ENCODE results near the gene TMEM270. TPM values are rescaled to one million over a fixed set of nuclear protein-coding genes. Genes with fewer than 3 reads are reported as not detected.

TMEM270 gene
- polyA plus RNA-seq, 2 of the 4 experiments (the other 2 are of a cell fraction): not detected

DNA sequence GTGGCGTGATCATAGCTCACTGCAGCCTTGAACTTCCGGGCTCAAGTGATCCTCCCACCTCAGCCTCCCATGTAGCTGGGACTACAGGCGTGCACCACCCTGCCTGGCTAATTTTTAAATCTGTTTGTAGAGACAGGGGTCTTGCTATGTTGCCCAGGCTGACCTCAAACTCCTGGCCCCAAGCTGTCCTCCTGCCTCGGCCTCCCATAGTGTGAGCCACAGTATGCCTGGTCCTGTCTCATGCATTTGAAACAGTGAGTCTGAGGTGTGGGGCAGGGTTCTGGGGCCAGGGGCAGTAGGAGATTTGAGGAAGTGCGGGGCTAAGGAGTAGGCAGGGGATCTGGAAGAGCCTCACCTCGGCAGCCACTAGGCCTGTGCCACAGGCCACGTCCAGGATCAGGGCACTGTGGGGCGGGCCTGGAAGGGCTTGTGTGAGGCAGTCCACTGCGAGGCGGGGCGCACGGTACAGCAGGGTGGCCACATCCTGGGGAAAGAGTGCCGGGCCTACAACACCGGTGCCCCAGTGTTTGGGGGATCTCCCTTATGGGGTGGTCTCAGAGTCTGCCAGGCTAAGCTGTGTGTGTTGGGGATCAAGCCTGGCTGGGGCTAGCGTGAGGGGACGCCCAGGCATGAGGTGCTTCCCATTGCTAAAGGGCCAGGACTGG lies 20.1 kb upstream of the TMEM270 start:
- POLR2A ChIA-PET: interaction anchor here (0.6 to 2.3 kb wide), 3 partner anchors 8 to 235 kb away, joined by 3 to 25 read pairs (median 21); partner anchors contain the start of gene CLDN4
- H3K4me2 ChIP-seq: peak overlapping the region; percentile 81
- DNase-seq (ENCODE audit: low read depth in 1 of 2, low spot score in 1 of 2) (no peak), FAIRE-seq (no peak), ATAC-seq (no peak)
- no peak overlapping the region for H3K4me3 ChIP-seq
- TF ChIP-seq SMC3 (IDR thresholded peaks at IDR 0.05): no peak
- no peak for TF ChIP-seq POLR2AphosphoS2 (conservative IDR thresholded peaks at IDR 0.05; ENCODE audit: low read length)
- no peak for TF ChIP-seq CEBPB (IDR thresholded peaks at IDR 0.05)
- TF ChIP-seq RFX5 (IDR thresholded peaks at IDR 0.05): no peak
- TF ChIP-seq, protein P1, sequence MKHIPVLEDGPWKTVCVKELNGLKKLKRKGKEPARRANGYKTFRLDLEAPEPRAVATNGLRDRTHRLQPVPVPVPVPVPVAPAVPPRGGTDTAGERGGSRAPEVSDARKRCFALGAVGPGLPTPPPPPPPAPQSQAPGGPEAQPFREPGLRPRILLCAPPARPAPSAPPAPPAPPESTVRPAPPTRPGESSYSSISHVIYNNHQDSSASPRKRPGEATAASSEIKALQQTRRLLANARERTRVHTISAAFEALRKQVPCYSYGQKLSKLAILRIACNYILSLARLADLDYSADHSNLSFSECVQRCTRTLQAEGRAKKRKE (CRISPR knock-in tag; IDR thresholded peaks at IDR 0.05; ENCODE audit: low read depth): no peak
- no peak for TF ChIP-seq EHF (CRISPR knock-in tag; IDR thresholded peaks at IDR 0.05)
- no peak for TF ChIP-seq JUNB (IDR thresholded peaks at IDR 0.05)
- no peak for TF ChIP-seq POLR2A (IDR thresholded peaks at IDR 0.05; ENCODE audit: low read length)
- no peak for TF ChIP-seq JUN (IDR thresholded peaks at IDR 0.05)
- no peak for TF ChIP-seq EP300 (IDR thresholded peaks at IDR 0.05)
- TF ChIP-seq, protein P2, sequence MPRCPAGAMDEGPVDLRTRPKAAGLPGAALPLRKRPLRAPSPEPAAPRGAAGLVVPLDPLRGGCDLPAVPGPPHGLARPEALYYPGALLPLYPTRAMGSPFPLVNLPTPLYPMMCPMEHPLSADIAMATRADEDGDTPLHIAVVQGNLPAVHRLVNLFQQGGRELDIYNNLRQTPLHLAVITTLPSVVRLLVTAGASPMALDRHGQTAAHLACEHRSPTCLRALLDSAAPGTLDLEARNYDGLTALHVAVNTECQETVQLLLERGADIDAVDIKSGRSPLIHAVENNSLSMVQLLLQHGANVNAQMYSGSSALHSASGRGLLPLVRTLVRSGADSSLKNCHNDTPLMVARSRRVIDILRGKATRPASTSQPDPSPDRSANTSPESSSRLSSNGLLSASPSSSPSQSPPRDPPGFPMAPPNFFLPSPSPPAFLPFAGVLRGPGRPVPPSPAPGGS (IDR thresholded peaks at IDR 0.05): no peak
- no peak for TF ChIP-seq ZC3H11A (IDR thresholded peaks at IDR 0.05)
- TF ChIP-seq ELK1 (IDR thresholded peaks at IDR 0.05; ENCODE audit: low read depth, low read length): no peak
- 93% methylated on average over 16 of the region's 16 CpGs for WGBS (ENCODE audit: missing lambda C conversion rate)
- H3K4me1 ChIP-seq: peaks cover 8% of the 10 kb centered on the region; the same call in 1 of the 3 replicates
- H3K9me3 ChIP-seq: no peaks in the 10 kb centered on the region
- peak overlapping the region in 1 of 2 experiments; percentile 92; a peak in 3 of 6 replicates for H3K27ac ChIP-seq
- CTCF ChIA-PET: interaction anchor here (0.6 to 2.6 kb wide), 7 partner anchors 14 to 106 kb away, joined by 3 to 9 read pairs (median 5); no protein-coding TSS in a partner anchor

DNA sequence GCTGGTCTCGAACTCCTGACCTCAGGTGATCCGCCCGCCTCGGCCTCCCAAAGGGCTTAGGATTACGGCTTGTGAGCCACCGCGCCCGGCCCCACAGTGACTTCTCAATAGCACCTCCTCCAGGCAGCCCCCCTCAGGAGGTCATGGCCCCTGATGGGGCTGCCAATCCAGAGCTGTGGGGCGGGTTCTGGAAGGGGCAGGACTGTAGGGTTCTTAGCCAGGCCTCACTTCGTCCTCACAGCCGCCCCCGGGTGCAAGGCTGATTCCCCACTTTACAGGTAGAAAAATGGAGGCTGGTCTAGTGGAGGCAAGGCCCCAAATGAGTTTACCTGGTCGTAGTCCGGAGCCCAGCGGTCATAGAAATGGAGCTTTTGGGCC lies 19.3 kb upstream of the TMEM270 start:
- DNase-seq (ENCODE audit: low read depth in 1 of 2, low spot score in 1 of 2) (peak; percentile 44 to 69), FAIRE-seq (no peak), ATAC-seq (peak; percentile 45 to 71)
- Histone ChIP-seq H3K9me3 (no peaks in the 10 kb centered on the region), H3K4me1 (peaks cover 8% of the 10 kb centered on the region; the same call in 1 of the 3 replicates), H3K27ac (peak overlapping the region; percentile 87 to 92), H3K4me2 (peak overlapping the region; percentile 81), H3K4me3 (peak overlapping the region; percentile 76)
- WGBS (ENCODE audit: missing lambda C conversion rate): 37% methylated on average over 11 of the region's 15 CpGs
- TF ChIP-seq, protein P1 (CRISPR knock-in tag; IDR thresholded peaks at IDR 0.05; ENCODE audit: low read depth): no peak
- peak; percentile 62 for TF ChIP-seq ZFP36 (IDR thresholded peaks at IDR 0.05; ENCODE audit: borderline replicate concordance, partially characterized antibody)
- ChIA-PET POLR2A (interaction anchor here (0.6 to 2.3 kb wide), 6 partner anchors 9 to 235 kb away, joined by 3 to 25 read pairs (median 16); partner anchors contain the start of genes ABHD11 and CLDN4), CTCF (interaction anchor here (0.6 to 2.0 kb wide), 6 partner anchors 13 to 185 kb away, joined by 3 to 6 read pairs (median 4); no protein-coding TSS in a partner anchor)

DNA sequence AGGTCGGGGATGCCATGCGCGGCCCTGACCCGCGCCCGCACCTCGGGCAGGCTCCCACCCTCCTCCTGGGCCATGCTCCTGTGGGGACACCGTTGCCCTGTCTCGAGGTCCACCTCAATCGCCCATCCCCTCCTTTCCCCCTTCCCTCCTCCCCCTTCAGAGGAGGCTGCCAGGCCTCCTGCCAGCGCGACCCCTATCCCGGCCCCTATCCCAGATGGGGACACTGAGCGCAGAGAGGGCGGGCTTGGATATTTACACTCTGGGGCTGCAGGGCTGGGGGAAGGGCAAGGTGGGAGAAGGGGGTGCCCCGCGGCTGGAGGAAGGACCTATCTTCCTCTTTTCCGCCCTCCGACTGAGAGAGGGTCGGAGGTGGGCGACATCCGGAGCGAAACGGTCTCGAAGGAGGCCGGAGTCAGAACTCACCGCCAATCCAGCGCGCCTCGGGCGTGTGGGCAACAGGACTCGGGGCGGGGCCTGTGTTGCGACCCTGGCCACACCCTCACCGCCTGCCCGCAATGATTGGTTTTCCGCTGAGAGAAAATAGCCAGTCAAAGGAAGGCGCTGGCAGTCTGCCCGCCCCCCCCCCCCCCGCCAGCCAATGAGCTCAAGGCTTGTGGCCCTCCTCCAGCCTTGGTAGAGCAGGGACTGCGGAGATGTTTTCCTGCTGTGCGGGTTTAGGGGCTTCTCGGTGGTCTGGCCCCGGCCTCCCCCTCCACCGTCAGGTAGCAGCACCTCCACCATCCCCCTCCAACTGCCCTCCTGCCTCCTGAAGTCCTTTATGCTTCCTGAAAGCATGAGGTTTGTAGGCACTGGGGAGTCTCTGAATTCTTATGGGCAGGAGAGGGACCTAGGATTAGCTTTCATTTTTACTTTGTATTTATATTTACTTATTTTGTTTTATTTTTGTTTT lies 18.6 kb upstream of the TMEM270 start, which contains the start of gene METTL27:
Gene METTL27 (minus strand): TSS at position 450 of the 910 bp plus-strand sequence. CDS start 376 bp downstream, at position 74.
- Histone ChIP-seq H3K4me3 (peak within 1 kb of the TSS; percentile 76), H3K27ac (peak within 1 kb of the TSS; percentile 87 to 92), H3K9me3 (no peaks in the 10 kb centered on the region), H3K4me1 (peaks cover 8% of the 10 kb centered on the region; the same call in 1 of the 3 replicates), H3K4me2 (peak within 1 kb of the TSS; percentile 93)
- WGBS (ENCODE audit: missing lambda C conversion rate): 2% methylated on average over 35 of the region's 45 CpGs
- DNase-seq (ENCODE audit: low read depth in 1 of 2, low spot score in 1 of 2) (peak; percentile 92 to 98), ATAC-seq (peak; percentile 93 to 96), FAIRE-seq (no peak)
- TF ChIP-seq BHLHE40 (IDR thresholded peaks at IDR 0.05; ENCODE audit: low read depth, low read length) (no peak), CEBPB (IDR thresholded peaks at IDR 0.05) (no peak), USF2 (IDR thresholded peaks at IDR 0.05) (no peak), POLR2A (IDR thresholded peaks at IDR 0.05; ENCODE audit: low read length) (peak; percentile 67), PHF8 (IDR thresholded peaks at IDR 0.05; ENCODE audit: borderline replicate concordance, low read depth) (peak; percentile 80; the same call in 1 of the 2 replicates), JUN (IDR thresholded peaks at IDR 0.05) (peak; percentile 35 to 44; a peak in 1 of 5 replicates), CBX2 (IDR thresholded peaks at IDR 0.05; ENCODE audit: borderline replicate concordance, low read depth) (no peak), MYC (IDR thresholded peaks at IDR 0.05; ENCODE audit: borderline replicate concordance, low read length) (no peak), RNF2 (IDR thresholded peaks at IDR 0.05; ENCODE audit: borderline replicate concordance, low read depth) (no peak)
- TF ChIP-seq, protein P3, sequence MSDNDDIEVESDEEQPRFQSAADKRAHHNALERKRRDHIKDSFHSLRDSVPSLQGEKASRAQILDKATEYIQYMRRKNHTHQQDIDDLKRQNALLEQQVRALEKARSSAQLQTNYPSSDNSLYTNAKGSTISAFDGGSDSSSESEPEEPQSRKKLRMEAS (IDR thresholded peaks at IDR 0.05): peak; percentile 47
- ChIA-PET CTCF (interaction anchor here (0.7 to 2.0 kb wide), 5 partner anchors 14 to 235 kb away, joined by 3 to 6 read pairs (median 3); no protein-coding TSS in a partner anchor), POLR2A (interaction anchor here (0.6 to 2.3 kb wide), 12 partner anchors 8 to 462 kb away, joined by 3 to 25 read pairs (median 5); partner anchors contain the start of genes ABHD11, CLDN4 and MLXIPL)
